GM12892 (cell line): ENCODE results near the gene ELN.

Experiments
- POLR2A ChIP-seq: IDR thresholded peaks from 2 replicates; pipeline ENCODE4 v1.6.1; 2011; ENCODE audit warnings: low read depth, low read length, control low read depth
- POLR2AphosphoS5 ChIP-seq: IDR thresholded peaks from 2 replicates; pipeline ENCODE4 v1.6.1; 2011; ENCODE audit warnings: low read depth, low read length, control low read depth

GRCh38 chr7:74051629-74052410 is 23.8 kb downstream of the ELN start:
- no peak for TF ChIP-seq POLR2AphosphoS5
- no peak for TF ChIP-seq POLR2A
